ENCODE measurements around the gene GASK1A.

DNA sequence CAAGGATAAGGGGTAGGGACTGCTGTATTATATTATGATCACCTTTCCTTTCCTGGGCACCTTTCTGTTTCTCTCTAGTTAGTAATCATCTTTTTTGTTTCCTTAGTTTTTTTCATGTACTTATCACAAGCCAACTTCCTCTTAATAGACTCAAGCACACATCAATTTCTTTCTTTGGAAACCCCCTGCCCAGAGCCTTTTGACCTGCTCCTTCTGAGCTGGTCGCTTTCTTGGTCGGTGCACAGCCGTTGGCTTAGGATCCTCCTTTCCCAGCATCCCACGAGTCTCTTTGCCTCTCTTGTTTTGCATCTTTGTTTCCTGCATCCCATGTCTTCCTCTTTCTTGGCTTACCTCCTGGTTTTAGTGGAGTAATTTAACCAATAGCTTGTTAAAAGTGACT lies 26.9 kb downstream of the GASK1A start:
- TF ChIP-seq, protein P1, sequence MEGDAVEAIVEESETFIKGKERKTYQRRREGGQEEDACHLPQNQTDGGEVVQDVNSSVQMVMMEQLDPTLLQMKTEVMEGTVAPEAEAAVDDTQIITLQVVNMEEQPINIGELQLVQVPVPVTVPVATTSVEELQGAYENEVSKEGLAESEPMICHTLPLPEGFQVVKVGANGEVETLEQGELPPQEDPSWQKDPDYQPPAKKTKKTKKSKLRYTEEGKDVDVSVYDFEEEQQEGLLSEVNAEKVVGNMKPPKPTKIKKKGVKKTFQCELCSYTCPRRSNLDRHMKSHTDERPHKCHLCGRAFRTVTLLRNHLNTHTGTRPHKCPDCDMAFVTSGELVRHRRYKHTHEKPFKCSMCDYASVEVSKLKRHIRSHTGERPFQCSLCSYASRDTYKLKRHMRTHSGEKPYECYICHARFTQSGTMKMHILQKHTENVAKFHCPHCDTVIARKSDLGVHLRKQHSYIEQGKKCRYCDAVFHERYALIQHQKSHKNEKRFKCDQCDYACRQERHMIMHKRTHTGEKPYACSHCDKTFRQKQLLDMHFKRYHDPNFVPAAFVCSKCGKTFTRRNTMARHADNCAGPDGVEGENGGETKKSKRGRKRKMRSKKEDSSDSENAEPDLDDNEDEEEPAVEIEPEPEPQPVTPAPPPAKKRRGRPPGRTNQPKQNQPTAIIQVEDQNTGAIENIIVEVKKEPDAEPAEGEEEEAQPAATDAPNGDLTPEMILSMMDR (IDR thresholded peaks at IDR 0.05; ENCODE audit: low read depth, low read length) = no peak
- TF ChIP-seq EZH2phosphoT487 (IDR thresholded peaks at IDR 0.05; ENCODE audit: low read depth) = no peak

All from OCI-LY3 (cell line).